ENCODE measurements around the gene PDE4D.

Gene PDE4D

DNA sequence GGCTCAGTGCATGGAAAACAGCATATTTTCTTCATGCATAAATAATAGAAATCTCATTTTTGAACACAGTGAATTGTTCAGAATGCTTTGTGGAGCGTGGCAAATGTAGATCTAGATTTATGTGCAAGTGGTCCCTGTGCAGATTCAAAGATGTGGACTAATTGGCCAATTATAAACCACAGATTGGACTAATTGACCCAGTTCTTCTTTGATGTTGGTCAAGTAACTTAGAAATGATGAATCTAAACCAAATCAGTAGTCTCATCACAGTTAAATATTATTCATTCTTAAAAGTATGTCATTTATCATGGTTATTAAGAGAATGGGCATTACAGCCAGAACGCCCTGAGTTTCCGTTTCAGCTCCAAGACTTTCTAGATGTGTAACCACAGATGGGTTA, 11.7 kb upstream of the PDE4D start:
- TF ChIP-seq, protein P1, sequence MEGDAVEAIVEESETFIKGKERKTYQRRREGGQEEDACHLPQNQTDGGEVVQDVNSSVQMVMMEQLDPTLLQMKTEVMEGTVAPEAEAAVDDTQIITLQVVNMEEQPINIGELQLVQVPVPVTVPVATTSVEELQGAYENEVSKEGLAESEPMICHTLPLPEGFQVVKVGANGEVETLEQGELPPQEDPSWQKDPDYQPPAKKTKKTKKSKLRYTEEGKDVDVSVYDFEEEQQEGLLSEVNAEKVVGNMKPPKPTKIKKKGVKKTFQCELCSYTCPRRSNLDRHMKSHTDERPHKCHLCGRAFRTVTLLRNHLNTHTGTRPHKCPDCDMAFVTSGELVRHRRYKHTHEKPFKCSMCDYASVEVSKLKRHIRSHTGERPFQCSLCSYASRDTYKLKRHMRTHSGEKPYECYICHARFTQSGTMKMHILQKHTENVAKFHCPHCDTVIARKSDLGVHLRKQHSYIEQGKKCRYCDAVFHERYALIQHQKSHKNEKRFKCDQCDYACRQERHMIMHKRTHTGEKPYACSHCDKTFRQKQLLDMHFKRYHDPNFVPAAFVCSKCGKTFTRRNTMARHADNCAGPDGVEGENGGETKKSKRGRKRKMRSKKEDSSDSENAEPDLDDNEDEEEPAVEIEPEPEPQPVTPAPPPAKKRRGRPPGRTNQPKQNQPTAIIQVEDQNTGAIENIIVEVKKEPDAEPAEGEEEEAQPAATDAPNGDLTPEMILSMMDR (IDR thresholded peaks at IDR 0.05; ENCODE audit: extremely low read depth, missing control alignments) = no peak
- no peak for DNase-seq (ENCODE audit: low spot score)

DNA sequence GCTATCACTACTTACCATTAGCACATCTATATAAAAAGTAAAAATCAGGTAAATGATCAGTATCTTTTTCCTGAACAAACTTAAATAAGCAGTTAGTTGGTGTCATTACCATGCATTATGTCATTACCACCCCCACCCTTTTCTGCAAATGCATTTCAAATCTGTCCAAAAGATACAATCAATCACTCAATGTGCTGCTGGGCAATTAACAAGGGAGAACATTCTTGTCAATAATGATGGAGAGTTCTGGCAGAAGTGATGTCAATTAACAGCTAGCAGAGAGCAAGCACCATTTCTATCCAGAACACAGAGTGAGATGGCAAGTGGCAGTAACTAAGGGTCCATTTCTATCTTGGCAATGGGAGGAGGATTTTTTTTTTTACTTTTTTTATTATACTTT, 3.5 kb upstream of the PDE4D start:
- TF ChIP-seq, protein P1 (IDR thresholded peaks at IDR 0.05; ENCODE audit: extremely low read depth, missing control alignments) = no peak
- no peak for DNase-seq (ENCODE audit: low spot score)

DNA sequence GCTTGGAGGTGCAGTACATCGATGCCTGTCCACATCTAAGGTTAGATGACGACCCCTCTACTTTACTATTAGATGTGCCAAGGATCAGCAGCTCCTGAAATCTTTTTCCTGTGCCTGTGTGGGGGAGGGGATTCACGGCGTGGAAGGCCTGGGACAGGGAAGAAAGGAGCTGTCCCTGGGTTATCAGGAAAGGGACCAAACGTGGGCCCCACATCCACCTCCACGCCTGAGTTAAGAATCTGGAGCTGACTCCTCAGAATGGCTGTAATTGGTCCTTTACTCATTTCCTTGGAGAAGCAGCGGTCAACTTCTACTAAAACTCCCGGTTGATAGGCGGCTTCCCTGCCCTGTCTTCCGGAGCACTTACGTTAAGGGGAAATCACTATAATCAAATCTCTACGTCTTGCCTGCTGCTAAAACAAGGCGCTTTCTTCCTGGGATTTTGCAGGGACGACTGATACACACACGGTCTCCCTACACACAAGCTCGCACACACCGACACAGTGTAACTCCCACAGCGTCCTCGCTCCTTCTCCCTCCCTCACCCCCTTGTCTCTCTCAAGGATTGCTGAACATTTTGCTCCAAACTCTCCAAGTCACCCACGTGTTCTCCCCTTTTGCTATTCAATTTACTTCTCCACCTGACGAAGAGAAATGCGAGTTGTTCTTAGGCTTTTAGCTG, 1.4 kb downstream of the PDE4D start:
- DNase-seq (ENCODE audit: low spot score) = no peak
- TF ChIP-seq, protein P1 (IDR thresholded peaks at IDR 0.05; ENCODE audit: extremely low read depth, missing control alignments) = no peak

DNA sequence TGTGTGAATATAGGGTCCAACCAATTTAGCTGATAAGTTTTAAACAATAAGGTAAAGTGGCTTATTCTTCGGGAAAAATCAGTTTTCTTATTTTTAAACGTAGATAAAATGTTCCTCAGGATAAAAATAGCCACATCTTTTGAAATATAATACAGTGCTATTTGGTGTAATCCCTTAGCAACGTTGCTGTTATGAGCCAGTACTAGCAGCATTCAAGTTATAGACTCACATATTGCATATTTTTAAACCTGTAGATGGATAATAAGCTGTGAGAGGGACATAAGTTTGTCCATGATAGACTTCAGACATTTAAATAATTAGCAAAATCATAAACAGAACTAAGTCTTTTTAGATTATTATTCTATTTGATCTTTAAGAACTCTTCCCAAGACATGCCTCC, 6.3 kb downstream of the PDE4D start:
- TF ChIP-seq, protein P1 (IDR thresholded peaks at IDR 0.05; ENCODE audit: extremely low read depth, missing control alignments) = no peak

DNA sequence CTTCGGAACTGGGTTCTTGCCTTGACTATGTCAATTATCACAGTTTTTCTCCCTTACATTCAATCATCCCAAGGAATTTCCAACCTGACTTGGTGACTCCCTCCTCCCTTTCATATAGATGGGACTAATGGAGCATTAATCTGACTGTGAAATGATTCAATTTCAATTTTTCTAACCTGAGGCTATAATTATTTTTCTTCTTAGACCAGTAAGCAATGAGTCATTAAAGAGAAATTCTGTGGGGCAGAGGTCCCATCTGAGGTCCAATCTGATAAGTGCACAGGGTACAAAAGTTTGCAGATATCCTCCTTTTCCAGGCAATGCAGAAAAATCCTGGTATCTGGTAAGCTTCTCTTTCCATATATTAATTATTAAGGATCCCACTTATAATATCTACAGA, 18.9 kb downstream of the PDE4D start:
- TF ChIP-seq, protein P1 (IDR thresholded peaks at IDR 0.05; ENCODE audit: extremely low read depth, missing control alignments) = no peak

More for the DNA sequence above, 6.3 kb downstream of the PDE4D start:
- no peak for DNase-seq (ENCODE audit: low spot score)

DNA sequence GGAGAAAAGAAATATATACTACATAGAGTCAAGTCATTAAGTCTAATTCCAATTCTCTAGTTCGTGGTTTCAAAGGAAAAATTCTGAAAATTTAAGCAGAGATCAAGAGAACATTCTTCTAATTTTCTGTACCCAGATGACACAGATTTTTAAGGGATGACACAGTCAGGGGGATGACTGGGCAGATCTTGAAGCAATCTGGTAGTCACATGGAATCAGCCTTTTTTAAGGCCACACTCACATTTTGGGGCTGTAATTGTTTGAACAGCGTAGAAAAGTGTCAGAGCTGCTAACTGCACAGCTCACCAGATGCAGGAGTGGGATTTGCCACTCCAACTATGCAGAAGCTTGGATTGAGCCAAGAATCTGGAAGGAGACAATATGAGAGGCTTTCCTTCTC, 20.4 kb downstream of the PDE4D start:
- no peak for DNase-seq (ENCODE audit: low spot score)
- TF ChIP-seq, protein P1 (IDR thresholded peaks at IDR 0.05; ENCODE audit: extremely low read depth, missing control alignments) = no peak

More for the DNA sequence above, 18.9 kb downstream of the PDE4D start:
- DNase-seq (ENCODE audit: low spot score) = no peak

DNA sequence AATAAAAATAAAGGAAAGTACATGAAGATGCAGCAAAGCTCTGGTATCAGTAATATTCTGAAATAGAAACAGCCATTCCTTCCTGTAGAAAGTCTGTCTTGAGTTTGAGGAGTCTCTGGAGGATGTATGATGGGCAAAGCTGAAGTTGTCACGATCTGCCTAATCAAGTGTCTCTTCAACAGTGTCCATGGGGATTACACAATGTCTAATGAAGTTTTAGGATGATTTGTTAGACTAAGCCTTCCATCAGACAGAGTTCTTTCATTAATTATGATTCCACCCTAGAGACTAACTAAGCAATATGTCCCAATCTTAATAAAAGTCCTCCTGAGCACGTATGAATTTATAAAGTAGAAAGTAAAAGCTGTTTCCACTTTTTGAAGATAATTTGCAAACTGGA, 26.9 kb downstream of the PDE4D start:
- TF ChIP-seq, protein P1 (IDR thresholded peaks at IDR 0.05; ENCODE audit: extremely low read depth, missing control alignments) = no peak
- no peak for DNase-seq (ENCODE audit: low spot score)

All from GM20000 (cell line).